Keratinocyte (primary cell): Measurements from ENCODE around the gene TMEM242. TPM values are rescaled to one million over a fixed set of nuclear protein-coding genes. Genes with fewer than 3 reads are reported as not detected.

Experiments used
- DNase-seq: peaks from one replicate; pipeline ENCODE4 v3.0.0-alpha.2; 2011; ENCODE audit warnings: low read depth, missing footprints, low spot score
- FAIRE-seq: peaks from 2 replicates; lab custom pipeline; 2011; peaks lifted over from hg19 to GRCh38; lab: Jason Lieb, UNC
- H2AFZ ChIP-seq: 2 replicates; pipeline ENCODE4 v1.6.0; 2012; ENCODE audit warnings: low read length, control low read depth, inconsistent platforms; ENCODE audit not compliant: control insufficient read depth
- H3K27ac ChIP-seq: 2 replicates; pipeline ENCODE4 v1.5.1; 2011; ENCODE audit warnings: low read length; ENCODE audit not compliant: control insufficient read depth, insufficient read depth
- H3K27me3 ChIP-seq: 3 replicates; pipeline ENCODE4 v1.6.0; 2011; ENCODE audit warnings: low read length; ENCODE audit not compliant: control insufficient read depth, insufficient read depth; ENCODE audit errors: extremely low read depth
- H3K36me3 ChIP-seq, 2 experiments: 2 replicates in 1 of 2; 3 replicates in 1 of 2; pipeline ENCODE4 v1.5.1; 2011; ENCODE audit warnings: low read length in 2 of 2, mild to moderate bottlenecking in 1 of 2; ENCODE audit not compliant: control insufficient read depth in 2 of 2, insufficient read depth in 2 of 2; ENCODE audit errors: extremely low read depth in 1 of 2
- H3K4me1 ChIP-seq: 3 replicates; pipeline ENCODE4 v1.5.1; 2011; ENCODE audit warnings: low read length; ENCODE audit not compliant: control insufficient read depth, insufficient read depth; ENCODE audit errors: extremely low read depth
- H3K4me2 ChIP-seq: 3 replicates; pipeline ENCODE4 v1.6.0; 2011; ENCODE audit warnings: low read depth, low read length; ENCODE audit not compliant: control insufficient read depth, insufficient read depth; ENCODE audit errors: extremely low read depth
- H3K4me3 ChIP-seq, 3 experiments: fragments of 200-600 bp in 1 of 3; sonication (generic) in 1 of 3; 2 replicates in 2 of 3; 3 replicates in 1 of 3; pipeline ENCODE4 v1.5.1; 2011 to 2016; ENCODE audit warnings: low read length in 3 of 3, mild to moderate bottlenecking in 3 of 3, control low read depth in 2 of 3, inconsistent platforms in 1 of 3, low read depth in 1 of 3, mixed read lengths in 1 of 3, mixed run types in 1 of 3, moderate library complexity in 1 of 3; ENCODE audit not compliant: control insufficient read depth in 2 of 3, insufficient read depth in 2 of 3; ENCODE audit errors: extremely low read depth in 1 of 3
- H3K79me2 ChIP-seq: 2 replicates; pipeline ENCODE4 v1.6.0; 2012; ENCODE audit warnings: low read length; ENCODE audit not compliant: control insufficient read depth, insufficient read depth
- H3K9ac ChIP-seq: 3 replicates; pipeline ENCODE4 v1.6.0; 2011; ENCODE audit warnings: low read length; ENCODE audit not compliant: control insufficient read depth, insufficient read depth; ENCODE audit errors: extremely low read depth
- H3K9me1 ChIP-seq: 3 replicates; pipeline ENCODE4 v1.6.0; 2011; ENCODE audit warnings: low read length; ENCODE audit not compliant: control insufficient read depth, insufficient read depth; ENCODE audit errors: extremely low read depth
- H3K9me3 ChIP-seq: 2 replicates; pipeline ENCODE4 v1.5.1; 2012; ENCODE audit warnings: low read depth, low read length; ENCODE audit not compliant: control insufficient read depth
- H4K20me1 ChIP-seq: 3 replicates; pipeline ENCODE4 v1.6.0; 2011; ENCODE audit warnings: low read length; ENCODE audit not compliant: control insufficient read depth, insufficient read depth; ENCODE audit errors: extremely low read depth
- CTCF ChIP-seq, 3 experiments: IDR thresholded peaks in 1 of 3; conservative IDR thresholded peaks in 1 of 3; optimal IDR thresholded peaks in 1 of 3; 2 replicates in 2 of 3; 3 replicates in 1 of 3; pipeline versions ENCODE3 to v1.5.1; 2011; ENCODE audit warnings: low read length in 3 of 3, mild to moderate bottlenecking in 3 of 3, moderate library complexity in 2 of 3, control low read depth in 1 of 3, inconsistent platforms in 1 of 3; ENCODE audit not compliant: insufficient read depth in 2 of 3; ENCODE audit errors: extremely low read depth in 1 of 3
- EZH2 ChIP-seq: IDR thresholded peaks from one replicate; pipeline ENCODE4 v1.6.1; 2012; ENCODE audit warnings: inconsistent platforms, mild to moderate bottlenecking, low read length, moderate library complexity
- dilution Hi-C: fragments of 300-500 bp; cut with MboI; formaldehyde crosslinking; loops from one replicate; pipeline ENCODE4 v1.7.0; 2020; ENCODE audit warnings: low sequenced_read_pairs; ENCODE audit not compliant: extremely low pct_ligation_motif_present
- polyA plus RNA-seq, 5 experiments: library from polyadenylated mRNA; depleted of rRNA in 3 of 5; stranded (reverse) in 3 of 5; stranded (forward) in 1 of 5; unstranded in 1 of 5; fragments of >200 nt; gene quantifications; 1 replicate in 1 of 5; 2 replicates in 3 of 5; 3 replicates in 1 of 5; pipeline versions ENCODE4 v1.2.1 to v1.2.3, GENCODE V29; 2011 to 2012; ENCODE audit warnings: missing spikeins in 2 of 5, low read depth in 1 of 5, low replicate concordance in 1 of 5

The TMEM242 gene
- polyA plus RNA-seq, 1 donor (not counting 4 experiments of a cell fraction or from before 2014, with no cell fraction given): 11.0 TPM

- FAIRE-seq (no peak), DNase-seq (no peak)
- Histone ChIP-seq H3K4me2 (no peak overlapping the region), H3K27ac (no peak overlapping the region), H3K4me1 (peaks cover 7% of the 10 kb centered on the region), H3K79me2 (no peaks in the 10 kb centered on the region), H4K20me1 (no peaks in the 10 kb centered on the region), H3K9me1 (no peaks in the 10 kb centered on the region), H3K9ac (no peak overlapping the region), H3K27me3 (peaks cover 13% of the 10 kb centered on the region), H3K4me3 (no peak overlapping the region), H3K36me3 (no peaks in the 10 kb centered on the region), H3K9me3 (no peaks in the 10 kb centered on the region), H2AFZ (no peak overlapping the region)
- dilution Hi-C loops: no loop called here
- TF ChIP-seq EZH2: no peak
- no peak for TF ChIP-seq CTCF (optimal IDR thresholded peaks at IDR 0.05 in 1 of 3, IDR thresholded peaks at IDR 0.05 in 1 of 3, conservative IDR thresholded peaks at IDR 0.05 in 1 of 3; ENCODE audit: extremely low read depth in 1 of 3, insufficient read depth in 2 of 3, low read length in 3 of 3)
These were observed 61.7 kb downstream of the TMEM242 start for GRCh38 chr6:157261606-157262005.

- Histone ChIP-seq H3K9me3 (no peaks in the 10 kb centered on the region), H3K27me3 (peaks cover 18% of the 10 kb centered on the region), H3K4me2 (peak overlapping the region; percentile 64), H3K79me2 (no peaks in the 10 kb centered on the region), H3K27ac (no peak overlapping the region), H4K20me1 (no peaks in the 10 kb centered on the region), H3K4me3 (peak overlapping the region in 1 of 3 experiments; percentile 38), H3K9ac (no peak overlapping the region), H2AFZ (peak overlapping the region; percentile 59), H3K4me1 (peaks cover 7% of the 10 kb centered on the region), H3K9me1 (no peaks in the 10 kb centered on the region), H3K36me3 (no peaks in the 10 kb centered on the region)
- TF ChIP-seq EZH2: no peak
- TF ChIP-seq CTCF (optimal IDR thresholded peaks at IDR 0.05 in 1 of 3, IDR thresholded peaks at IDR 0.05 in 1 of 3, conservative IDR thresholded peaks at IDR 0.05 in 1 of 3; ENCODE audit: extremely low read depth in 1 of 3, insufficient read depth in 2 of 3, low read length in 3 of 3): no peak
- dilution Hi-C loops: no loop called here
- FAIRE-seq (peak; percentile 79), DNase-seq (peak; percentile 23)
These were observed 62.4 kb downstream of the TMEM242 start for GRCh38 chr6:157260735-157261410.
